HCT116 (cell line): ENCODE data around the gene POMT2. TPM values are rescaled to one million over a fixed set of nuclear protein-coding genes. Genes with fewer than 3 reads are reported as not detected.

ENCODE experiments used
- ATAC-seq: fragments of 200-7000 bp; cut with Tn5 transposase; 2 replicates; pipeline ENCODE4 v1.9.1; 2020; ENCODE audit warnings: mild to moderate bottlenecking, moderate library complexity
- BruUV-seq: library from RNA; stranded (reverse); fragments of 400-500 nt; replicated peaks from 2 replicates; lab custom pipeline; 2021; lab: Mats Ljungman, UMichigan
- CTCF ChIA-PET: fragments of 300-600 bp; sonication (Branson Sonifier 250); formaldehyde crosslinking; loops from one replicate; lab custom pipeline; 2021; ENCODE audit warnings: antibody characterized with exemption; lab: Charles Lee
- POLR2A ChIA-PET: fragments of 300-600, 350-600 bp; sonication (Branson Sonifier 250); formaldehyde crosslinking; loops from one replicate; lab custom pipeline; 2021; ENCODE audit warnings: antibody characterized with exemption; lab: Charles Lee
- RAD21 ChIA-PET, 2 experiments: fragments of 300-600 bp; sonication (Branson Sonifier 250); formaldehyde crosslinking; loops; one replicate each; lab custom pipeline; 2023; ENCODE audit warnings: low total read pairs in 2 of 2; ENCODE audit not compliant: uncharacterized antibody in 2 of 2, unreplicated experiment in 2 of 2, low non-redundant PET in 1 of 2; lab: Charles Lee
- DNase-seq: peaks from one replicate; pipeline ENCODE4 v3.0.0-alpha.2; 2010; ENCODE audit warnings: low read depth, low spot score
- H2AFZ ChIP-seq: fragments of 200-600 bp; shearing (Covaris generic), sonication (generic); 2 replicates; pipeline ENCODE4 v1.6.1; 2017; ENCODE audit warnings: low read depth, mixed run types, mixed read lengths, antibody characterized with exemption, low read length; ENCODE audit not compliant: poor library complexity, severe bottlenecking
- H3K27ac ChIP-seq: 2 replicates; pipeline ENCODE4 v1.5.1; 2012; ENCODE audit warnings: low read depth, low read length
- H3K27me3 ChIP-seq: fragments of 200-600 bp; sonication (generic); 2 replicates; pipeline ENCODE4 v1.6.1; 2016; ENCODE audit warnings: mixed run types, low read length, mixed read lengths; ENCODE audit not compliant: insufficient read depth
- H3K36me3 ChIP-seq, 2 experiments: fragments of 200-500 bp in 1 of 2; fragments of 200-600 bp in 1 of 2; sonication (Bioruptor generic) in 1 of 2; sonication (generic) in 1 of 2; 2 replicates each; pipeline versions ENCODE4 v1.5.1 to v1.6.1; 2014 to 2016; ENCODE audit warnings: low read length in 2 of 2, inconsistent platforms in 1 of 2, mixed read lengths in 1 of 2, mixed run types in 1 of 2; ENCODE audit not compliant: insufficient read depth in 2 of 2, control insufficient read depth in 1 of 2
- H3K4me1 ChIP-seq, 2 experiments: fragments of 200-600 bp in 1 of 2; sonication (generic) in 1 of 2; 2 replicates each; pipeline versions ENCODE4 v1.5.1 to v1.6.1; 2012 to 2017; ENCODE audit warnings: low read length in 2 of 2, inconsistent platforms in 1 of 2, mild to moderate bottlenecking in 1 of 2, mixed read lengths in 1 of 2, mixed run types in 1 of 2, moderate library complexity in 1 of 2; ENCODE audit not compliant: insufficient read depth in 2 of 2, control insufficient read depth in 1 of 2
- H3K4me2 ChIP-seq: fragments of 200-600 bp; sonication (generic); 2 replicates; pipeline ENCODE4 v1.6.1; 2017; ENCODE audit warnings: mixed run types, low read length, mixed read lengths
- H3K4me3 ChIP-seq, 2 experiments: fragments of 200-600 bp in 1 of 2; sonication (generic) in 1 of 2; replicated peaks in 1 of 2; 2 replicates each; pipeline ENCODE4 v1.5.1; 2011 to 2016; ENCODE audit warnings: low read length in 2 of 2, control low read depth in 1 of 2, low read depth in 1 of 2, mild to moderate bottlenecking in 1 of 2, mixed read lengths in 1 of 2, mixed run types in 1 of 2
- H3K79me2 ChIP-seq: fragments of 200-600 bp; sonication (generic); 2 replicates; pipeline ENCODE4 v1.6.1; 2017; ENCODE audit warnings: mild to moderate bottlenecking, mixed run types, low read length, moderate library complexity, mixed read lengths; ENCODE audit not compliant: insufficient read depth
- H3K9ac ChIP-seq: fragments of 200-600 bp; sonication (generic); 2 replicates; pipeline ENCODE4 v1.6.1; 2016; ENCODE audit warnings: low read length, mixed read lengths
- H3K9me2 ChIP-seq: fragments of 200-600 bp; sonication (generic), shearing (Covaris generic); 2 replicates; pipeline ENCODE4 v1.6.1; 2017; ENCODE audit warnings: mixed run types, mild to moderate bottlenecking, moderate library complexity; ENCODE audit not compliant: insufficient read depth
- H3K9me3 ChIP-seq, 2 experiments: fragments of 200-500 bp in 1 of 2; fragments of 200-600 bp in 1 of 2; sonication (Bioruptor generic) in 1 of 2; sonication (generic) in 1 of 2; 2 replicates each; pipeline ENCODE4 v1.6.1; 2014 to 2017; ENCODE audit warnings: low read length in 2 of 2, mixed read lengths in 2 of 2, inconsistent platforms in 1 of 2, low read depth in 1 of 2, mild to moderate bottlenecking in 1 of 2, mixed run types in 1 of 2, moderate library complexity in 1 of 2; ENCODE audit not compliant: control insufficient read depth in 1 of 2, insufficient read depth in 1 of 2
- H4K20me1 ChIP-seq: fragments of 200-600 bp; sonication (generic), shearing (Covaris generic); 2 replicates; pipeline ENCODE4 v1.6.1; 2017; ENCODE audit warnings: mixed run types, mild to moderate bottlenecking, moderate library complexity; ENCODE audit not compliant: insufficient read depth
- ATF3 ChIP-seq: IDR thresholded peaks from 2 replicates; pipeline ENCODE4 v1.6.1; 2012
- CEBPB ChIP-seq: IDR thresholded peaks from 2 replicates; pipeline ENCODE4 v1.6.1; 2012; ENCODE audit warnings: low read depth
- FOSL1 ChIP-seq: IDR thresholded peaks from 2 replicates; pipeline ENCODE4 v1.6.1; 2012; ENCODE audit warnings: low read depth
- JUND ChIP-seq: IDR thresholded peaks from 2 replicates; pipeline ENCODE4 v1.6.1; 2012
- SRF ChIP-seq: IDR thresholded peaks from 2 replicates; pipeline ENCODE4 v1.6.1; 2012; ENCODE audit warnings: low read depth
- ZBTB33 ChIP-seq: IDR thresholded peaks from 2 replicates; pipeline ENCODE4 v1.6.1; 2011; ENCODE audit warnings: mild to moderate bottlenecking, low read length, moderate library complexity; ENCODE audit not compliant: insufficient replicate concordance; ENCODE audit errors: extremely low read depth
- intact Hi-C: fragments of 100-400 bp; cut with micrococcal nuclease; formaldehyde crosslinking; loops from 2 replicates; pipeline ENCODE4 v1.10.0; 2022
- total RNA-seq: library from RNA; stranded (reverse); gene quantifications from one replicate; pipeline ENCODE4 v1.2.1, GENCODE V29; 2021; ENCODE audit not compliant: unreplicated experiment
- TF ChIP-seq, protein P1 (sequence below): IDR thresholded peaks from 2 replicates; pipeline ENCODE4 v1.6.1; 2012

POMT2 gene
- total RNA-seq, 1 experiment from 2014 or later: 30.2 TPM

DNA sequence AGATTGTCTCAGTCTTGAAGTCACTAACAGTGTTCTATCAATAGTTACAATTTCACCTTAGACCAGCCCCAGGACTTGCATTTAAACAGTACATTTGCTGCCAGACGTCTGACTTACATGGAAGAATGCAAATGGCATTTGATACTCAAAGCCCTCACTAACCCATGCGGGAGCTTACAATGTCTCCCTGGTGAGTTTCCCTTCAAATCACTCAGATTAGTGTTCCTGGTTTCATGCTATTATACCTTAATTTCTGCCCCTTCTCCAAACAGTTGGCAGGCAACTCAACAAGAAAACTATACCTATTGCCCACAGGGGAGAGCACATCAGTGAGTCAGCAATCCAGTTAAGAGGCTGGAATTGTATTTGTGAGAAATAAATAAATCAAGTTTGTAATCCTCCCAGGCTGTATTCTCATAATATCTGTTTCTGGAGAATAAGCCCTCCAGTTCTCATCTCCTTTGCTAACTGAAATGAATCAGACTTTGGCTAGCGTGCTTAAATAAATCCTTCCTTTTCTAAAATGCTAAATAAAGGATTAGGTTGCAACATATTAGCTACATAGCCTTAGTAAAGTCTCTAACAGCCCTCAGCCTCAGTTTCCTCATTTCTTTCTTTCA is 23.8 kb upstream of the POMT2 start (continued):
- TF ChIP-seq ZBTB33: no peak
- TF ChIP-seq, all 23 proteins: peak for 0

DNA sequence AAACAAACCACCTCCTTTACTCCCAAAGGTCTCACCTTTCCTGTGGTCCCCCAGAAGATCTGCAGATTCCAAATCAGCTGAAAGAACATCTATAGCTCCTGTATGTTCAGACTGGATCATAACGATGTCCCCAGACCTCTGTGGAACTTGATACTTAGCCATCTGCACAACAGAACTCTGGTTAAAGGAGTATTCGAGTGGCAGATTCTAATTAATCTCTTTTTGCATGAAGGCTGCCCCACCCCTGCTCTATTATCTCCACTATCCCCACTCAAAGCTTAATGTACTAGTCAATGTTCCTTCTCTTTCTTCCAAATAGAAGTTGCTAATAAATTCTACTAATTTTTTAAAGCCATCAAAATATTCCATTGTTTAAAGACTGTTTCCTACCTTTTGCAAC is 23.0 kb upstream of the POMT2 start:
- Histone ChIP-seq H3K36me3 (peaks cover 0 to 10% of the 10 kb centered on the region in 2 experiments; a peak in 1 of 4 replicates), H3K4me1 (no peaks in the 10 kb centered on the region), H4K20me1 (no peaks in the 10 kb centered on the region), H3K9ac (no peak overlapping the region), H3K9me2 (no peaks in the 10 kb centered on the region), H3K4me2 (no peak overlapping the region), H3K4me3 (no peak overlapping the region), H2AFZ (no peak overlapping the region), H3K27me3 (no peaks in the 10 kb centered on the region), H3K9me3 (no peaks in the 10 kb centered on the region), H3K27ac (no peak overlapping the region), H3K79me2 (no peaks in the 10 kb centered on the region)
- RAD21 ChIA-PET: no interaction called here
- intact Hi-C loops: no loop called here
- no TSS peak for BruUV-seq
- CTCF ChIA-PET: no interaction called here
- POLR2A ChIA-PET: no interaction called here
- no peak for TF ChIP-seq ATF3
- TF ChIP-seq JUND: no peak
- TF ChIP-seq CEBPB: no peak
- TF ChIP-seq FOSL1: no peak
- no peak for TF ChIP-seq SRF
- TF ChIP-seq, protein P1, sequence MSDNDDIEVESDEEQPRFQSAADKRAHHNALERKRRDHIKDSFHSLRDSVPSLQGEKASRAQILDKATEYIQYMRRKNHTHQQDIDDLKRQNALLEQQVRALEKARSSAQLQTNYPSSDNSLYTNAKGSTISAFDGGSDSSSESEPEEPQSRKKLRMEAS: no peak
- no peak for ATAC-seq
- DNase-seq: no peak
